ENCODE results near the gene ZNF662.

GRCh38 chr3:42906070-42906847, at the start of gene ZNF662:
- TF ChIP-seq EZH2 (IDR thresholded peaks at IDR 0.05; ENCODE audit: insufficient read depth, poor library complexity, severe bottlenecking) (no peak), EZH2phosphoT487 (IDR thresholded peaks at IDR 0.05; ENCODE audit: insufficient read depth, low read depth) (no peak)
